HepG2 (cell line): ENCODE results near the gene SSC5D. TPM values are rescaled to one million over a fixed set of nuclear protein-coding genes. Genes with fewer than 3 reads are reported as not detected.

ENCODE experiments used
- ATAC-seq: fragments of 200-7000 bp; cut with Tn5 transposase; 3 replicates; pipeline ENCODE4 v1.9.1; 2020; ENCODE audit warnings: mild to moderate bottlenecking, moderate library complexity
- BruUV-seq: library from RNA; stranded (reverse); fragments of 400-500 nt; replicated peaks from 2 replicates; lab custom pipeline; 2021; lab: Mats Ljungman, UMichigan
- CTCF ChIA-PET: fragments of 300-600 bp; formaldehyde crosslinking; extraction: SDS; loops from one replicate; lab custom pipeline; 2021; ENCODE audit warnings: low total read pairs, inconsistent platforms, low intra/inter-chr PET ratio; lab: Yijun Ruan, JAX
- POLR2A ChIA-PET: fragments of 350-600 bp; sonication (Branson Sonifier 250); formaldehyde crosslinking; loops from one replicate; lab custom pipeline; 2020; ENCODE audit warnings: antibody characterized with exemption, inconsistent platforms; lab: Yijun Ruan, JAX
- DNase-seq: peaks from one replicate; pipeline ENCODE4 v3.0.0-alpha.2; 2015; ENCODE audit warnings: low spot score
- FAIRE-seq: peaks from 3 replicates; lab custom pipeline; 2011; peaks lifted over from hg19 to GRCh38; lab: Jason Lieb, UNC
- H2AFZ ChIP-seq: one replicate; pipeline ENCODE4 v1.6.1; 2011; ENCODE audit warnings: low read length, inconsistent platforms
- H3K27ac ChIP-seq: fragments of 300-600 bp; 3 replicates; pipeline ENCODE4 v1.8.0; 2011; ENCODE audit warnings: mixed run types, mild to moderate bottlenecking, mixed read lengths, low read length, inconsistent platforms; ENCODE audit not compliant: insufficient read depth; ENCODE audit errors: extremely low read length
- H3K27me3 ChIP-seq, 2 experiments: fragments of 200-600 bp in 1 of 2; 2 replicates in 1 of 2; 3 replicates in 1 of 2; pipeline versions ENCODE4 v1.6.0 to v1.8.0; 2011; ENCODE audit warnings: low read length in 2 of 2, mild to moderate bottlenecking in 2 of 2, moderate library complexity in 2 of 2, inconsistent platforms in 1 of 2; ENCODE audit not compliant: insufficient read depth in 2 of 2, control insufficient read depth in 1 of 2
- H3K36me3 ChIP-seq, 2 experiments: fragments of 200-600 bp in 1 of 2; replicated peaks in 1 of 2; 2 replicates in 1 of 2; 3 replicates in 1 of 2; pipeline versions ENCODE4 v1.5.1 to v1.8.0; 2011; ENCODE audit warnings: low read length in 2 of 2, inconsistent platforms in 1 of 2; ENCODE audit not compliant: insufficient read depth in 2 of 2, control insufficient read depth in 1 of 2
- H3K4me1 ChIP-seq: 2 replicates; pipeline ENCODE4 v1.5.1; 2012; ENCODE audit warnings: low read length, inconsistent platforms; ENCODE audit not compliant: insufficient read depth
- H3K4me2 ChIP-seq: 2 replicates; pipeline ENCODE4 v1.6.0; 2011; ENCODE audit warnings: low read depth, low read length, inconsistent platforms
- H3K4me3 ChIP-seq, 3 experiments: fragments of 200-600 bp in 1 of 3; sonication (generic), shearing (Covaris generic) in 1 of 3; replicated peaks in 1 of 3; 2 replicates each; pipeline ENCODE4 v1.5.1; 2011 to 2016; ENCODE audit warnings: low read length in 3 of 3, inconsistent platforms in 2 of 3, low read depth in 2 of 3, mild to moderate bottlenecking in 2 of 3, control low read depth in 1 of 3, mixed read lengths in 1 of 3; ENCODE audit not compliant: insufficient read depth in 1 of 3
- H3K79me2 ChIP-seq: one replicate; pipeline ENCODE4 v1.6.1; 2011; ENCODE audit warnings: low read length, inconsistent platforms; ENCODE audit not compliant: insufficient read depth
- H3K9ac ChIP-seq: 2 replicates; pipeline ENCODE4 v1.6.0; 2011; ENCODE audit warnings: mild to moderate bottlenecking, low read depth, low read length, inconsistent platforms; ENCODE audit not compliant: insufficient read depth
- H3K9me3 ChIP-seq: 2 replicates; pipeline ENCODE4 v1.5.1; 2012; ENCODE audit warnings: mild to moderate bottlenecking, low read length
- H4K20me1 ChIP-seq: 2 replicates; pipeline ENCODE4 v1.6.0; 2011; ENCODE audit warnings: inconsistent platforms, mild to moderate bottlenecking, low read length, moderate library complexity; ENCODE audit not compliant: insufficient read depth
- ATF1 ChIP-seq: IDR thresholded peaks from 2 replicates; pipeline ENCODE4 v1.6.1; 2016; ENCODE audit warnings: mild to moderate bottlenecking, control low read depth
- FOXK1 ChIP-seq: sonication (generic); formaldehyde crosslinking; IDR thresholded peaks from 2 replicates; pipeline ENCODE4 v1.4.0; 2020; ENCODE audit warnings: low read depth, missing genetic modification reagents, borderline replicate concordance
- GATAD2A ChIP-seq: IDR thresholded peaks from 2 replicates; pipeline ENCODE4 v1.6.1; 2016
- GMEB1 ChIP-seq: sonication (generic); formaldehyde crosslinking; IDR thresholded peaks from 2 replicates; pipeline ENCODE4 v1.5.1; 2020; ENCODE audit warnings: missing genetic modification reagents, mild to moderate bottlenecking, borderline replicate concordance
- KAT8 ChIP-seq: IDR thresholded peaks from 2 replicates; pipeline ENCODE4 v1.6.1; 2016; ENCODE audit warnings: missing genetic modification reagents, missing compliant biosample characterization
- POLR2A ChIP-seq, 2 experiments: IDR thresholded peaks; 2 replicates each; pipeline ENCODE4 v1.6.1; 2011; ENCODE audit warnings: low read depth in 2 of 2, low read length in 2 of 2, mild to moderate bottlenecking in 1 of 2, moderate library complexity in 1 of 2; ENCODE audit not compliant: insufficient read depth in 1 of 2
- POLR2G ChIP-seq: fragments of 200-400 bp; formaldehyde crosslinking; IDR thresholded peaks from 2 replicates; pipeline ENCODE4 v1.6.1; 2018; ENCODE audit warnings: mild to moderate bottlenecking, low read depth, low read length, moderate library complexity
- TFE3 ChIP-seq: IDR thresholded peaks from 2 replicates; pipeline ENCODE4 v1.6.1; 2016
- ZBTB10 ChIP-seq: sonication (generic); formaldehyde crosslinking; IDR thresholded peaks from 2 replicates; pipeline ENCODE4 v1.4.0; 2020; ENCODE audit warnings: missing genetic modification reagents, borderline replicate concordance
- ZNF329 ChIP-seq: sonication (generic); formaldehyde crosslinking; IDR thresholded peaks from 2 replicates; pipeline ENCODE4 v1.9.0; 2021; ENCODE audit warnings: low read depth, mild to moderate bottlenecking, missing genetic modification reagents
- ZNF768 ChIP-seq: sonication (generic); formaldehyde crosslinking; IDR thresholded peaks from 2 replicates; pipeline ENCODE4 v1.4.0; 2020; ENCODE audit warnings: missing genetic modification reagents
- WGBS: methylation state at CpG from one replicate; pipeline ENCODE4 v1.1.6; 2017; ENCODE audit warnings: low lambda C conversion rate; 5-methylcytosine and 5-hydroxymethylcytosine counted together
- in situ Hi-C: cut with HindIII; loops from 2 replicates; pipeline ENCODE4 v1.10.0; 2017; ENCODE audit warnings: low pct_unique_long_range_greater_than_20kb; ENCODE audit not compliant: extremely low pct_ligation_motif_present
- intact Hi-C: fragments of 100-400 bp; cut with micrococcal nuclease; formaldehyde crosslinking; loops from one replicate; pipeline ENCODE4 v1.10.0; 2022; ENCODE audit not compliant: unreplicated experiment
- polyA plus RNA-seq, 8 experiments: library from polyadenylated mRNA; depleted of rRNA in 3 of 8; stranded (reverse) in 7 of 8; unstranded in 1 of 8; fragments of >200 nt; fragmentation: Illumina TruSeq in 4 of 8; extraction: Trizol in 4 of 8; gene quantifications; 2 replicates each; pipeline versions ENCODE4 v1.2.1 to v1.2.3, GENCODE V29; 2011 to 2016; ENCODE audit warnings: low read depth in 4 of 8, missing spikeins in 1 of 8, mixed read lengths in 1 of 8; ENCODE audit not compliant: insufficient read depth in 1 of 8
- total RNA-seq, 5 experiments: library from RNA; depleted of rRNA; stranded (reverse); fragments of >200 nt; fragmentation: Illumina TruSeq; extraction: Trizol; gene quantifications; 2 replicates each; pipeline ENCODE4 v1.2.3, GENCODE V29; 2016; ENCODE audit warnings: low read depth in 1 of 5

The SSC5D gene
- total and polyA plus RNA-seq, 2 of the 13 experiments (the other 11 are each of a cell fraction or from before 2014, with no cell fraction given), result not detected

- TF ChIP-seq ZNF329 (CRISPR knock-in tag), result no peak
- TF ChIP-seq ZNF768 (CRISPR knock-in tag), result peak; percentile 77; the same call in 1 of the 2 replicates
- ChIA-PET CTCF (no interaction called here), POLR2A (interaction anchor here (0.7 to 1.2 kb wide), 2 partner anchors 9 to 426 kb away, joined by 3 to 6 read pairs; no protein-coding TSS in a partner anchor)
- no peaks in the 10 kb centered on the region for H3K36me3 ChIP-seq
- H3K9me3 ChIP-seq, result no peaks in the 10 kb centered on the region
- no peaks in the 10 kb centered on the region for H3K79me2 ChIP-seq
- ATAC-seq (no peak), DNase-seq (no peak), FAIRE-seq (no peak)
- no peak overlapping the region for H3K9ac ChIP-seq
- in situ Hi-C loops, result no loop called here
- no peaks in the 10 kb centered on the region for H4K20me1 ChIP-seq
- H3K27ac ChIP-seq, result no peak overlapping the region
- no peak overlapping the region; the same call in 1 of the 2 replicates for H3K4me2 ChIP-seq
- H3K4me3 ChIP-seq, result no peak overlapping the region
- intact Hi-C loops, result no loop called here
- peaks cover 49% of the 10 kb centered on the region for H3K4me1 ChIP-seq
- H2AFZ ChIP-seq, result no peak overlapping the region
- no TSS peak for BruUV-seq
- H3K27me3 ChIP-seq, result no peaks in the 10 kb centered on the region; a peak in 1 of 5 replicates
- 59% methylated on average over 5 of the region's 15 CpGs for WGBS
Measured at GRCh38 chr19:55544014-55544413, 55.8 kb downstream of the SSC5D start.

GRCh38 chr19:55544776-55545439 is 56.7 kb downstream of the SSC5D start:
- no peaks in the 10 kb centered on the region for H4K20me1 ChIP-seq
- no peaks in the 10 kb centered on the region; a peak in 1 of 5 replicates for H3K27me3 ChIP-seq
- CTCF ChIA-PET, result no interaction called here
- peak overlapping the region; percentile 21 to 69 (median 36); a peak in 4 of 6 replicates for H3K4me3 ChIP-seq
- in situ Hi-C loops (no loop called here), intact Hi-C loops (no loop called here)
- peaks cover 56% of the 10 kb centered on the region for H3K4me1 ChIP-seq
- H3K4me2 ChIP-seq, result peak overlapping the region; percentile 77
- BruUV-seq, result no TSS peak
- ATAC-seq (peak; percentile 21; the same call in 2 of the 3 replicates), FAIRE-seq (no peak), DNase-seq (peak; percentile 35)
- 6% methylated on average over 9 of the region's 23 CpGs for WGBS
- H2AFZ ChIP-seq, result no peak overlapping the region
- H3K9ac ChIP-seq, result 0 out of 2 replicates have a peak overlapping the region, but pooled peaks have one; percentile 3
- POLR2A ChIA-PET, result interaction anchor here (1.2 to 2.4 kb wide), 4 partner anchors 8 to 55 kb away, joined by 4 to 11 read pairs (median 6); partner anchors contain the start of genes FIZ1 and ZNF524
- no peaks in the 10 kb centered on the region for H3K9me3 ChIP-seq
- no peak overlapping the region for H3K27ac ChIP-seq
- no peaks in the 10 kb centered on the region for H3K36me3 ChIP-seq
- H3K79me2 ChIP-seq, result no peaks in the 10 kb centered on the region
- peak; percentile 62 for TF ChIP-seq GATAD2A
- TF ChIP-seq GMEB1 (CRISPR knock-in tag), result no peak
- peak; percentile 37; the same call in 1 of the 2 replicates for TF ChIP-seq FOXK1 (CRISPR knock-in tag)
- TF ChIP-seq POLR2A (IDR thresholded peaks at IDR 0.05; ENCODE audit: insufficient read depth in 1 of 2, low read depth in 2 of 2, low read length in 2 of 2), result no peak
- peak; percentile 61; the same call in 1 of the 2 replicates for TF ChIP-seq KAT8
- peak; percentile 50; the same call in 1 of the 2 replicates for TF ChIP-seq ZBTB10 (CRISPR knock-in tag)
- peak; percentile 23; the same call in 1 of the 2 replicates for TF ChIP-seq POLR2G
- no peak for TF ChIP-seq TFE3 (CRISPR knock-in tag)
- no peak for TF ChIP-seq ATF1 (CRISPR knock-in tag)
